ENCODE measurements around the gene ZNF107.

DNA sequence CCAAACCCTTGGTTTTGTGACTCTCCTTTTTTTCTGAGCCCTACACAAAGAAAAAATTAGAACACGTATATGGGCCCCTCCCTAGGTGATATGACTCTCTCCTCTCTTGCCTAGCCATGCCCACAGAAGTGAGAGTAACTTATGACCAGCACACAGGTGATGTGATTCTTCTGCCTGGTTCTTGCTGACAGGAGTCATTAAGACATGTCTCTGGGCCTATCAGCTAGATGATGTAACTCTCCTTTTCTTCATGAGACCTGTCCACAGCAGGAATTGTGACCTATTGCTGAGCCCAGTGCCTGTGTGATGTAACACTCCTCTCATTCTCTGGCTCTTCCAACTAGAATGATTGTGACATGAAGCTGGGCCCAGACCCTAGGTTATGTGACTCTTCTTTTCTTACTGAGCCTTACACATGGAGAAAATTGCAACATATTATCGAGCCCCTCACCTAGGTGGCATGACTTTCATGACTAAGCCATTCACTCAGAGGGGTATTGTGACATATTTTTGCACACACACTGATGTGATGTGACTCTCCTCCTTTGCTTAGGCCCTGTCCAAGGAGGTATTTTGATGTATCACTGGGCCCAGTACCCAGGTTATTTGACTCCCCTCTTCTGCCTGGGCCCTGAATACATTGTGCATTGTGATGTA is 31.4 kb upstream of the ZNF107 start:
- no peak for TF ChIP-seq TAF1 (IDR thresholded peaks at IDR 0.05; ENCODE audit: borderline replicate concordance, insufficient read depth, low read length)
- no peak for TF ChIP-seq SIN3A (IDR thresholded peaks at IDR 0.05; ENCODE audit: borderline replicate concordance, insufficient read depth, low read length)
- no peak for TF ChIP-seq POLR2AphosphoS5 (IDR thresholded peaks at IDR 0.05; ENCODE audit: low read depth, low read length)
- TF ChIP-seq, protein P1, sequence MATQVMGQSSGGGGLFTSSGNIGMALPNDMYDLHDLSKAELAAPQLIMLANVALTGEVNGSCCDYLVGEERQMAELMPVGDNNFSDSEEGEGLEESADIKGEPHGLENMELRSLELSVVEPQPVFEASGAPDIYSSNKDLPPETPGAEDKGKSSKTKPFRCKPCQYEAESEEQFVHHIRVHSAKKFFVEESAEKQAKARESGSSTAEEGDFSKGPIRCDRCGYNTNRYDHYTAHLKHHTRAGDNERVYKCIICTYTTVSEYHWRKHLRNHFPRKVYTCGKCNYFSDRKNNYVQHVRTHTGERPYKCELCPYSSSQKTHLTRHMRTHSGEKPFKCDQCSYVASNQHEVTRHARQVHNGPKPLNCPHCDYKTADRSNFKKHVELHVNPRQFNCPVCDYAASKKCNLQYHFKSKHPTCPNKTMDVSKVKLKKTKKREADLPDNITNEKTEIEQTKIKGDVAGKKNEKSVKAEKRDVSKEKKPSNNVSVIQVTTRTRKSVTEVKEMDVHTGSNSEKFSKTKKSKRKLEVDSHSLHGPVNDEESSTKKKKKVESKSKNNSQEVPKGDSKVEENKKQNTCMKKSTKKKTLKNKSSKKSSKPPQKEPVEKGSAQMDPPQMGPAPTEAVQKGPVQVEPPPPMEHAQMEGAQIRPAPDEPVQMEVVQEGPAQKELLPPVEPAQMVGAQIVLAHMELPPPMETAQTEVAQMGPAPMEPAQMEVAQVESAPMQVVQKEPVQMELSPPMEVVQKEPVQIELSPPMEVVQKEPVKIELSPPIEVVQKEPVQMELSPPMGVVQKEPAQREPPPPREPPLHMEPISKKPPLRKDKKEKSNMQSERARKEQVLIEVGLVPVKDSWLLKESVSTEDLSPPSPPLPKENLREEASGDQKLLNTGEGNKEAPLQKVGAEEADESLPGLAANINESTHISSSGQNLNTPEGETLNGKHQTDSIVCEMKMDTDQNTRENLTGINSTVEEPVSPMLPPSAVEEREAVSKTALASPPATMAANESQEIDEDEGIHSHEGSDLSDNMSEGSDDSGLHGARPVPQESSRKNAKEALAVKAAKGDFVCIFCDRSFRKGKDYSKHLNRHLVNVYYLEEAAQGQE (IDR thresholded peaks at IDR 0.05; ENCODE audit: insufficient read depth in 1 of 2, low read depth in 2 of 2, low read length in 2 of 2) = no peak

Data from PFSK-1 (cell line).